HG02885 (cell line): ENCODE results near the gene OCA2.
"Not testable (repeated sequence)": the region's sequence is repeated elsewhere in the genome, so short reads cannot be mapped to it uniquely, and the experiment has no call there.

Source experiments
- ATAC-seq: cut with Tn5 transposase; IDR thresholded peaks from one replicate; pipeline ENCODE4 v1.9.1; 2021; ENCODE audit warnings: mild to moderate bottlenecking; ENCODE audit not compliant: unreplicated experiment, poor library complexity

OCA2 gene

GRCh38 chr15:27861171-27861570 is 237.9 kb downstream of the OCA2 start:
- ATAC-seq, result no peak

- no peak for ATAC-seq
Measured at GRCh38 chr15:27855137-27855536, 244.0 kb downstream of the OCA2 start.

- no peak for ATAC-seq
Measured at GRCh38 chr15:27854601-27855000, 244.5 kb downstream of the OCA2 start.

- ATAC-seq, result no peak
Measured at GRCh38 chr15:27853624-27854455, 245.3 kb downstream of the OCA2 start.

- no peak for ATAC-seq
Measured at GRCh38 chr15:27851858-27852210, 247.3 kb downstream of the OCA2 start.

GRCh38 chr15:27850981-27851857 is 247.9 kb downstream of the OCA2 start:
- ATAC-seq, result no peak

- no peak for ATAC-seq
Measured at GRCh38 chr15:27850050-27850449, 249.1 kb downstream of the OCA2 start.

- ATAC-seq, result not testable (repeated sequence)
Measured at GRCh38 chr15:27848936-27849335, 250.2 kb downstream of the OCA2 start.

GRCh38 chr15:27847775-27848710 is 251.1 kb downstream of the OCA2 start:
- no peak for ATAC-seq

GRCh38 chr15:27846722-27847395 is 252.3 kb downstream of the OCA2 start:
- no peak for ATAC-seq

GRCh38 chr15:27845535-27846369 is 253.4 kb downstream of the OCA2 start:
- no peak for ATAC-seq

GRCh38 chr15:27844018-27844666 is 255.0 kb downstream of the OCA2 start:
- ATAC-seq, result no peak

GRCh38 chr15:27843146-27843545 is 256.0 kb downstream of the OCA2 start:
- ATAC-seq, result no peak

GRCh38 chr15:27842526-27842925 is 256.6 kb downstream of the OCA2 start:
- no peak for ATAC-seq

GRCh38 chr15:27835233-27835939 is 263.7 kb downstream of the OCA2 start:
- ATAC-seq, result no peak

- ATAC-seq, result no peak
Measured at GRCh38 chr15:27834684-27835083, 264.4 kb downstream of the OCA2 start.

GRCh38 chr15:27833974-27834373 is 265.1 kb downstream of the OCA2 start:
- ATAC-seq, result no peak

GRCh38 chr15:27833178-27833577 is 265.9 kb downstream of the OCA2 start:
- ATAC-seq, result no peak
